Measurements from ENCODE around the gene PRKAG2. TPM values are rescaled to one million over a fixed set of nuclear protein-coding genes. Genes with fewer than 3 reads are reported as not detected.

Gene PRKAG2
- total and polyA plus RNA-seq, 2 of the 8 experiments (the other 6 are each of a cell fraction or from before 2014, with no cell fraction given) = 7.5 to 18.1 TPM

GRCh38 chr7:151741585-151741984 is 135.3 kb downstream of the PRKAG2 start (continued):
- TF ChIP-seq ATF2 (IDR thresholded peaks at IDR 0.05; ENCODE audit: low read length) (no peak), SP1 (IDR thresholded peaks at IDR 0.05; ENCODE audit: low read depth, low read length) (no peak), CTCF (IDR thresholded peaks at IDR 0.05; ENCODE audit: control extremely low read depth in 1 of 3, insufficient read depth in 1 of 3, low read depth in 1 of 3, low read length in 3 of 3) (no peak)

Data from H1 (cell line).